HG02623 (cell line): ENCODE measurements around the gene TPP1.

Experiments
- ATAC-seq: cut with Tn5 transposase; IDR thresholded peaks from one replicate; pipeline ENCODE4 v1.9.1; 2021; ENCODE audit warnings: moderate library complexity; ENCODE audit not compliant: unreplicated experiment

TPP1 gene

DNA sequence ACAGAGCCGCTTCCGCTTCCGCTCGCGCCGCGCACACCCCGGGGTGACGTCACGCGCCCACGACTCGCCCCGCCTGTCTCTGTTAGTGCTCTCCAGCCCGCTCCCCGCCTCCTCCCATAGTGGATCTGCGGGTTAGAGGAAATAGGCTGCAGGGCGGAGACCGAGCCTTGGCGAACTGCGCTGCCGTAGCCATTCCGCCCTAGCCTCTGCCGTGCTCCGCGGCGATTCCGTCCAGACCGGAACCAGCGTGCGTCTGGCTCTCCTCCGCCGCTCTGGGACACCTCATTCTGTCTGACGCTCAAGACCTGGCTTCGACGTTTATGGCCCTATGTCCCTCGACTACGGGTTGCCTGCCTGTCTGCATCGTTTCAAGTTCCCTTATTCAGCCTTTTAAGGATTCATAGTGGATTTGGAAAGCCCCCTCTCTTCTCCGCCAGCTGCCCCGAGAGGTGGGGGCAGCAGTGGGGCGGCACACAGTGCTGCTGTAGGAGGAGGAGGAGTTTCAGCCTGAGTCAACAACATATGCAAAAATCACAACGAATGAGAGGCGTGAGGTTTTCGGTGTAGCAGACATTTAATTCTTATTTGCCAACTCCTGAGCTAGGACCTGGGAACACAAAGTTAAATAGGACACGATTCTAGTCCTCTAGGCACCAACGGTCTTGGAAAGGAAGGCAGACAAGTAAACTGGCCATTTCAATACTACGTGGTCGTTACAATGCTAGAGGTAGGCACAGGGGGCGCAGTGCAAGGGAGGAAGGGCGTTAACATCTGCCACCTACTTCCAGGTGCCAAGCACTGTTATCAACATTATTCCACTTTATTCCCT, 6.8 kb downstream of the TPP1 start, which contains the start of gene TAF10:
Gene TAF10, minus strand, starts transcription at position 4 of the 829 bp plus-strand sequence. CDS start 27 bp downstream, outside the sequence.
- ATAC-seq: peak; percentile 88

GRCh38 chr11:6611963-6612212, 7.3 kb downstream of the TPP1 start:
- ATAC-seq: peak; percentile 15

DNA sequence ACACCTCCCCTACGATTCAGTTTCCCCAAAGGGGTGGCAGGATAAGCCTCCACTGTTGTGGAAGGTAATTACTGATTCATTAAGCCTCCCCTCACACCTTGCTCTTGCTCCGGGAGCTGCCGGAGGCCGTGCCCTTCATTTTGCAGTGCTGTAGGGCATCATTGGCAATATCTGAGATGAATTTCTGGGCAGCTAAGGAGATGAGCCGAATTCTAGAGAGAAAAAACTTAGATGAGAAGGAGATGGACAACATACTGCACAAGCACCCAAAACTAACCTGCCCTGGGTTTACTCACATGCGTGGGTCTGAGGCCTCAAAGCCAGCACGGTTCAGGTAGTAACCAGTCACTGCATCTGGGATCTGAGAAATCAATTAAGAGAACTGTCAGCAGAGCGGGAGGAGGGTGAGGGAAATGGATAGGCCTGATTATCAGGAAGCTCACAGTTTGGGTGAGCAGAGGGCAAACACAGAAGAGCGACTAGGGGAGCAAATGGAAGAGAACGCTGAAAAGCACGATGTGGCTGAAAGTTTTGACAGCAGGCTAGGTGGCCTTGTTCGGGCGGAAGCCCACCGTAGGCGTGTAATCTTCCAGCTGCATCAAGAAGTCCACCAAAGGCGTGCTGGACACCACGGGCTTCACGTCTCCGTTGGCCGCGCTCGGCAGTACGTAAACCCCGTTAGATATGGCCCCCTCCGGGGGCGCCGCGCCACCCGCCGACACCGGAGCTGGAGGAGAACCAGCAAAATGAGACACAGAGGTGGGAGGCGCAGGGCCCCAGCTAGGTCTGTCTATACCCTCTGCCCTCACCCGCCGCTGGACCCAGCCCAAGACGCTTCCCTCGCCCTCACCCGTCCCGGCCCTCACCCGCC, 7.9 kb downstream of the TPP1 start:
- ATAC-seq: no peak

- ATAC-seq: no peak
These were observed 8.6 kb downstream of the TPP1 start for GRCh38 chr11:6610591-6610990.

- ATAC-seq: no peak
These were observed 9.7 kb downstream of the TPP1 start for GRCh38 chr11:6609502-6610015.

GRCh38 chr11:6608726-6609501, 10.3 kb downstream of the TPP1 start:
- ATAC-seq: no peak

GRCh38 chr11:6608011-6608410, 11.2 kb downstream of the TPP1 start:
- ATAC-seq: no peak

DNA sequence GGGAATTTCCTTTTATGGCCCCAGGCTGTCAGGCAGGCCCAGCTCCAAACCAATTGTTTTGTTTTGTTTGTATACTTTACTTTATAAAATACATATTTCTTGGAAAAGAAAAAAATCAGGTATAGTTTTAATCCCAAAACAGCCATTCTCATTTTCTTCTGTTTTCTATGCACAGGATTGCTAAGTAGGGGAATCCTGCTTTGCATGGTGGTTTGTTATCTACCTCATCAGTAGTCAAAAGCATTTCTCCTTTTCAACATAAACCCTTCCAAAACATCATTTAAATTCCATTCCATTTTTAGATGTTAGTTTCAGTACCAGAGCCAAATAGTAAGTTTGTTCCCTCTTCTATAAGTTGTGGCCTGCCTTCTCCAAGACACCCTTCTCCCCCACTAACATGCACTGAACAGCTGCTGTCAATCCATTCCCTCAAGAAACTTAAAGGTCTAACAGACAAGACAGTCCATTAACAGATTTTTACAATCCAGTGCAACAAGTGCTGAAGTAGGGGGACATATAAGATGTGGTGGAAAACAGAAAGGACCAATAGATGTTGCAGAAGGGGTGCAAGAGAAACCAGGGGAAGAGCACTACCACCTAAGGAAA, 11.9 kb downstream of the TPP1 start:
- ATAC-seq: no peak

DNA sequence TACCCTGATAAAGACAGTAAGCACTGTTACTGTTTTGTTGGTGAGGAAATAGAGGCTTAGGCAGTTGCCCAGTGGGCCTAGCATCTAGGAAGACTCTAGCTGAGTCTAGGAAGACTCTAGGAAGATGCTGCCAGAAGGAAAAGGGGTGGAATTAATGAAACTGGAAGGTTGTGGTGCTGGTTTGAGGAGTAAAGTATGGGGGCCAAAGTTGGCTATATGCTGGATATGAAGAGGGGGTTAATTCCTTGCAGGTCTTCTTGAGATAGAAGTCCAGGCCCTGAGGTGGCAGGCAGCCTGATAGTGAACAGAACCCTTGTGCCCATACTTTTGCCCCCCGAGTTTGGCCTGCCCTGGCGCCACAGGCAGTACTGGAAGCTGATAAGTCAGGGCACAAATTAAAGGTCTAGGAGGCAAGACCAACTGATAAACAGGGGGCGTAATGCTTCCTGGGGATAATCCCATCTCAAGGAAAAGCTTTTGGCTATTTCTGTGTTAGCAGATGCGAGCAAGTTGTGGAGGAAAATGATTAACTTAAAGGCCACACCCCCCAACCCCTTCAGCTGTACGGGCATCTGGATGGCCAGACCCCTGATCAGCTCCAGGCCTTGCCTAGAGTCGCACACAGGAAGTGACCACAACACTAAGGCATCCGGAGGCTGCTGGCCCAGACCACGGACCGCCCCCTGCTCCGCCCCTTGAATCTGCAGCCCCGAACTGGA, 12.6 kb downstream of the TPP1 start:
- ATAC-seq: peak; percentile 31

- no peak for ATAC-seq
These were observed 14.4 kb downstream of the TPP1 start for GRCh38 chr11:6604790-6605189.

- peak; percentile 22 for ATAC-seq
These were observed 15.1 kb downstream of the TPP1 start for GRCh38 chr11:6604081-6604626.

DNA sequence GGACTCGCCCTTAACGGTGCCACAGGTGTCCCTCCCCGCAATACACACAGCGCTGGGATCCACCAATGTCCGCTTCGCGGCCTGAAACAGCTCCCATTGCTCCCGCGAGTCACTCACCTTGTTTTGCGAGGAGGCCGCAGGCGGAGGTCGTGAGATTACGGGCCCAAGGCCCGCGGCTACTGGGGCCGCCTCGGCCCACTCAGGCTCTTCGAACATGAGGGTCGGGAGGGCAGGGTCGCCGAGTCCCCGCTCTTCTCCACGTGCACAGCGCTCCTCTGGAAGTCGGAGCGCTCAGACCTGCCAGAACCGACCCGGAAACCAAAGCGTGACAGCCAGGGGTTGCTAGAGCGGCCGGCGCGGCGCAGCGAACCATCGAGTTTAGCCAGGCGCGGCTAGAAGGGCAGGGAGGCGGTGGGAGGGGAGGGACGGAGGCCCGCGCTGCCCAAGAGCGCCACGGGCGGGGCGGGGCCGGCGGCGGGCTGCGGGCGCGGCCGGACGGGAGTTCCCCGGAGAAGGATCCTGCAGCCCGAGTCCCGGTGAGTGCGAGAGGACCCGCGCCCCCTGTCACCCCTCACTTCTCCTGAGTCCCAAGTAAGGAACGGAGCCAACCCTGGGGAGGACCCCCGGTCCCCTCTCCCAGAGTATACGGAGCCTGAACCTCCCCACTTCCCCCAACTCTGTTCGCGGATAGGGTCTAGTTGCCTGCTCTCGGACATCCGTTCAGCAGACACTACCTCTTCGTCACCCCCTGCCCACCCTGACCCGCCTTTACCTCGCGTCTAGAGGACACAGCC, 15.7 kb downstream of the TPP1 start, which contains the start of the genes ILK and RRP8:
Gene ILK, plus strand, starts transcription at position 488 of the 794 bp plus-strand sequence. CDS start 498 bp downstream, outside the sequence.
Gene RRP8, minus strand, starts transcription at position 330 of the 794 bp plus-strand sequence. Its CDS starts 114 bp downstream, at position 216.
- peak; percentile 78 for ATAC-seq

DNA sequence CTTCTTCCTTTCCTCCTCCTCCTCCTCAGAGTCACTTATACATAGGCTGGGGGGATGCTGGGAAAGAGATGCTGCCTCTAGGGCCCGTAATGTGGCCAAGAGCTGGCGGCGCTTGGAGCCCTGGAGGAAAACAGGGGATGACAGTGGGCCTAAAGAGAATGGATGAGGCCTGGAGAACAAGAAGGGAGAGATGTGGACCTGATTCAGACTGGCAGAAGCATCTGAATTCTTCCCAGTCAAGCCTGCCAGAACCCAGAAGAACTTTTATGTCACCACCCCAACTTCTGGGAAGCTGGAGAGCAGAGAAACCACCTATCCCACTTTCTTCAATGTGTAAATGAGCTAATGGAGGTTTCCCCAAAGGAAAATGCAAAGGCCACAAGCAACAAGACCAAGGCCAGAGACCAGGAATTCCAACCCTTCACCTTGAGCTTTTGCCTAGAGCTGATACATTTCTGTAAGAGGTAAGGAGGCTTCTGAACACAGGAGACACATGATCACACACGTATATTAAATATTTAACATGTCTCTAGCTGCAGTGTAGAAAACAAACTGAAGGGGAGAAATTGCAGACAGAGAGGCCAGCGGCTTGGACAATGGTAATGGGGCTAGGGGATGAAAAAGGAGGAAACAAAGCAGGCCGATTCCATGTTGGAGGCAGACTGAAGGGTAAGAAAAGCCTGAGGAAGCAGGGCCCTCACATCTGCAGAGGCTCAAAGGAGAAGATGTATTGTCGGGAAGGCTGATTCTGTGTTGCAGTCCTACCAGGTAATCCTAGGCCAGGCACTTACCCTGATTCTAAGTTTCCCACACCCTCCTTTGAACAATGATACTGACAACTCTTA, 16.9 kb downstream of the TPP1 start:
- ATAC-seq: no peak

- no peak for ATAC-seq
These were observed 18.2 kb downstream of the TPP1 start for GRCh38 chr11:6601041-6601461.

DNA sequence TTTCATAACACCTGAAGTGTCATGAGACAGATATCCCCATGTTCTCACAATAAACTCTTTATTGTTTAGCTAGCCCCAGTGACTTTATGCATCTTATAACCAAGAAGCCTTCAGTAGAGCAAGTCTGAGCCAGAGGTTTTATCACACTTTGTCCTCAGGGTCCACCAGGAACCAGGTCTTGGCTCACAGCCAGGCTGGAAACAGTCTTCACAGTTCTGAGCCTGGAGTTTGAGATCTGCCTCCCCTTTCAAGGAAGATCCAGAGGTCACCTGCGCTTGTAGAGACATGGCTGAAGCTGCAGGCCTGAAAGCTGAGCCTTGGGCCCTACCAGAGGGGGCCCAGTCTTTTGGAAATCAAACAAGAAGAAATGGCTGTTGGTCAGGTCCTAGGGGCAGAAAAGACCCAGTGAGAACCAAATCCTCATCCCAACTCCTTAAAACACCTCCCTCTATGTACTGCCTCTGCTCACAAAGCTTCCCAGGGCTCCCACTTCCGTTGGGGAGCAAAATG, 19.3 kb downstream of the TPP1 start:
- no peak for ATAC-seq

DNA sequence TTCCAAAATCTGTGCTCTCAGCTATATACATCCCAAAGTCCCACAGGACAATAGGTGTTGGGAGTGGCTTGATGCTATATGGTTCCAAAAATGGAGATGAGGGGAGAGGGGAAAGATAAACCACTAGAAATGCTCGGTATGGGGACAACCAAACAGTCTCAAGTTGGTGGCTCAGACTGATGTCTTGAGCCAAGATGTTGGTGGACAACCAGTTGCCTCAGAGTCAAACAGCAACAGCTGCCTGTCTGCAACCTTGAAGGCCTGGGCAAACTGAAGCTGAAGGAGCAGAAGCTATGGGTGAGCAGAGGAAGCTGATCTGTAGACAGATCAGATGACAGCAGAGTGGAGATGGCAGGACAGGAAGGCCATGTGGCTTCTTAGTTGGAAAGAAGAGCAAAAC, 19.8 kb downstream of the TPP1 start:
- no peak for ATAC-seq

- ATAC-seq: no peak
These were observed 20.7 kb downstream of the TPP1 start for GRCh38 chr11:6598555-6598954.
